GM23338 (cell line): ENCODE data around the gene CSF2RB. TPM values are rescaled to one million over a fixed set of nuclear protein-coding genes. Genes with fewer than 3 reads are reported as not detected.

Experiments used
- ATAC-seq: fragments of 200-7000 bp; cut with Tn5 transposase; 3 replicates; pipeline ENCODE4 v1.9.1; 2020
- DNase-seq: peaks from one replicate; pipeline ENCODE4 v3.0.0-alpha.2; 2015; ENCODE audit warnings: low spot score
- H2AFZ ChIP-seq: fragments of 200-600 bp; sonication (generic); 2 replicates; pipeline ENCODE4 v1.8.0; 2016; ENCODE audit warnings: antibody characterized with exemption, mild to moderate bottlenecking, moderate library complexity
- H3F3A ChIP-seq: fragments of 200-600 bp; sonication (generic); replicated peaks from 2 replicates; pipeline ENCODE4 v1.8.0; 2017; ENCODE audit warnings: antibody characterized with exemption, mixed run types, low read depth
- H3K27ac ChIP-seq: fragments of 200-600 bp; sonication (generic); 2 replicates; pipeline ENCODE4 v1.6.1; 2016; ENCODE audit warnings: low read depth
- H3K27me3 ChIP-seq: fragments of 200-600 bp; sonication (generic); 2 replicates; pipeline ENCODE4 v1.8.0; 2016; ENCODE audit warnings: mild to moderate bottlenecking, mixed run types, moderate library complexity; ENCODE audit not compliant: insufficient read depth
- H3K36me3 ChIP-seq: fragments of 200-600 bp; sonication (generic); 2 replicates; pipeline ENCODE4 v1.8.0; 2016; ENCODE audit warnings: mild to moderate bottlenecking; ENCODE audit not compliant: insufficient read depth
- H3K4me1 ChIP-seq: fragments of 200-600 bp; sonication (generic); 2 replicates; pipeline ENCODE4 v1.8.0; 2016; ENCODE audit warnings: mild to moderate bottlenecking, moderate library complexity; ENCODE audit not compliant: insufficient read depth
- H3K4me2 ChIP-seq: fragments of 200-600 bp; sonication (generic); 2 replicates; pipeline ENCODE4 v1.7.1; 2017; ENCODE audit warnings: mixed run types
- H3K4me3 ChIP-seq: fragments of 200-600 bp; sonication (generic); 2 replicates; pipeline ENCODE4 v1.6.1; 2016; ENCODE audit warnings: mixed run types
- H3K79me2 ChIP-seq: fragments of 200-600 bp; sonication (generic); replicated peaks from 2 replicates; pipeline ENCODE4 v1.8.0; 2017; ENCODE audit warnings: mild to moderate bottlenecking; ENCODE audit not compliant: insufficient read depth
- H3K9me2 ChIP-seq: fragments of 200-600 bp; sonication (generic); 2 replicates; pipeline ENCODE4 v1.8.0; 2017; ENCODE audit not compliant: insufficient read depth
- H4K20me1 ChIP-seq: fragments of 200-600 bp; sonication (generic); replicated peaks from 2 replicates; pipeline ENCODE4 v1.8.0; 2017; ENCODE audit warnings: mild to moderate bottlenecking; ENCODE audit not compliant: insufficient read depth
- H3K27ac Mint-ChIP-seq: 2 replicates; pipeline ENCODE4 v1.8.0; 2020; ENCODE audit warnings: inconsistent platforms, mild to moderate bottlenecking, moderate library complexity, mixed read lengths
- H3K27me3 Mint-ChIP-seq: 3 replicates; pipeline ENCODE4 v1.8.0; 2022; ENCODE audit warnings: low read depth, mild to moderate bottlenecking, moderate library complexity, mixed read lengths, inconsistent platforms; ENCODE audit not compliant: insufficient read depth, poor library complexity
- H3K36me3 Mint-ChIP-seq: 3 replicates; pipeline ENCODE4 v1.8.0; 2021; ENCODE audit warnings: low read depth, mild to moderate bottlenecking, inconsistent platforms, moderate library complexity, mixed read lengths
- H3K4me1 Mint-ChIP-seq: 3 replicates; pipeline ENCODE4 v1.8.0; 2020; ENCODE audit warnings: mild to moderate bottlenecking, inconsistent platforms, mixed read lengths
- H3K4me3 Mint-ChIP-seq: 3 replicates; pipeline ENCODE4 v1.8.0; 2021; ENCODE audit warnings: moderate library complexity, mild to moderate bottlenecking, inconsistent platforms, mixed read lengths
- H3K9me3 Mint-ChIP-seq: 3 replicates; pipeline ENCODE4 v1.8.0; 2020; ENCODE audit warnings: moderate library complexity, mild to moderate bottlenecking, inconsistent platforms, mixed read lengths
- CREB1 ChIP-seq: fragments of 250-450 bp; sonication (Bioruptor Pico); IDR thresholded peaks from 2 replicates; pipeline ENCODE4 v1.5.0; 2020; ENCODE audit warnings: low read depth, mild to moderate bottlenecking, moderate library complexity
- EZH2 ChIP-seq: fragments of 200-600 bp; sonication (generic); IDR thresholded peaks from one replicate; pipeline ENCODE4 v1.8.0; 2017; ENCODE audit warnings: antibody characterized with exemption, mild to moderate bottlenecking, low read depth; ENCODE audit not compliant: unreplicated experiment
- EZH2phosphoT487 ChIP-seq: fragments of 200-600 bp; sonication (generic); IDR thresholded peaks from one replicate; pipeline ENCODE4 v1.8.1; 2018; ENCODE audit warnings: antibody characterized with exemption; ENCODE audit not compliant: unreplicated experiment
- NANOG ChIP-seq: IDR thresholded peaks from 2 replicates; pipeline ENCODE4 v1.6.1; 2016; ENCODE audit warnings: antibody characterized with exemption, borderline replicate concordance
- POLR2AphosphoS5 ChIP-seq: IDR thresholded peaks from 2 replicates; pipeline ENCODE4 v1.6.1; 2016; ENCODE audit warnings: antibody characterized with exemption, low read depth
- ZNF114 ChIP-seq: fragments of 250-450 bp; sonication (Bioruptor Pico); IDR thresholded peaks from 2 replicates; pipeline ENCODE4 v1.5.0; 2020; ENCODE audit warnings: mild to moderate bottlenecking, moderate library complexity
- ZNF331 ChIP-seq: fragments of 250-450 bp; sonication (Bioruptor Pico); IDR thresholded peaks from 2 replicates; pipeline ENCODE4 v1.5.0; 2020; ENCODE audit warnings: low read depth, mild to moderate bottlenecking, moderate library complexity
- polyA plus RNA-seq: library from polyadenylated mRNA; unstranded; fragments of >200 nt; fragmentation: Nextera tagmentation; extraction: Ambion mirVana; gene quantifications from 2 replicates; pipeline ENCODE4 v1.2.1, GENCODE V29; 2016
- total RNA-seq: library from RNA; depleted of rRNA; stranded (reverse); fragments of >200 nt; shearing (Covaris generic); gene quantifications from 2 replicates; pipeline ENCODE4 v1.2.3, GENCODE V29; 2014
- TF ChIP-seq, protein P1 (sequence below), 2 experiments: fragments of 200-600 bp in 1 of 2; sonication (generic) in 1 of 2; conservative IDR thresholded peaks; 2 replicates each; pipeline versions ENCODE4 v1.5.1 to v1.6.1; 2016 to 2017; ENCODE audit warnings: antibody characterized with exemption in 2 of 2, low read depth in 2 of 2, mild to moderate bottlenecking in 2 of 2, moderate library complexity in 1 of 2
- TF ChIP-seq, protein P2 (sequence below): fragments of 250-450 bp; sonication (Bioruptor Pico); IDR thresholded peaks from 2 replicates; pipeline ENCODE4 v1.5.0; 2020; ENCODE audit warnings: mild to moderate bottlenecking, moderate library complexity
- TF ChIP-seq, protein P3 (sequence below): IDR thresholded peaks from one replicate; pipeline ENCODE4 v1.6.1; 2018; ENCODE audit warnings: antibody characterized with exemption; ENCODE audit not compliant: unreplicated experiment

Gene CSF2RB
- total and polyA plus RNA-seq, 2 experiments from 2014 or later, result not detected

DNA sequence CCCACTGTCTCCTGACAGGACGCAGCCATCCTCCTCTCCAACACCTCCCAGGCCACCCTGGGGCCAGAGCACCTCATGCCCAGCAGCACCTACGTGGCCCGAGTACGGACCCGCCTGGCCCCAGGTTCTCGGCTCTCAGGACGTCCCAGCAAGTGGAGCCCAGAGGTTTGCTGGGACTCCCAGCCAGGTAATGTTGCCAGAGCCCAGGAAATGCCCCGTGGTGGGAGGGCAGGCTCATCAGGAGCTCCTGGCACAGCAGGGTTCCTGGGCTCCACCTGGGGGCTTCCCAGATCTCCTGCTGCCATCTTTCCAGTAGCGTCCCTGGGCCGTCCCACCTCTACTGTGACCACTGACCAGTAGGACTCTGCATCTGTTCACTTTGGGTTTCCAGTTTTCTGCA lies 16.2 kb downstream of the CSF2RB start:
- no peak overlapping the region for H3K27ac Mint-ChIP-seq
- H3K36me3 Mint-ChIP-seq, result no peaks in the 10 kb centered on the region; the same call in 2 of the 3 replicates
- H3K4me3 ChIP-seq, result no peak overlapping the region
- no peak overlapping the region for H3K4me3 Mint-ChIP-seq
- no peaks in the 10 kb centered on the region for H3K79me2 ChIP-seq
- no peaks in the 10 kb centered on the region for H4K20me1 ChIP-seq
- no peaks in the 10 kb centered on the region; the same call in 1 of the 3 replicates for H3K9me3 Mint-ChIP-seq
- H3K27ac ChIP-seq, result no peak overlapping the region
- no peak overlapping the region for H2AFZ ChIP-seq
- no peaks in the 10 kb centered on the region for H3K9me2 ChIP-seq
- H3K4me2 ChIP-seq, result no peak overlapping the region
- H3K4me1 Mint-ChIP-seq, result peaks cover 4% of the 10 kb centered on the region; the same call in 1 of the 3 replicates
- H3K27me3 ChIP-seq, result no peaks in the 10 kb centered on the region
- DNase-seq (no peak), ATAC-seq (no peak)
- TF ChIP-seq, protein P1, sequence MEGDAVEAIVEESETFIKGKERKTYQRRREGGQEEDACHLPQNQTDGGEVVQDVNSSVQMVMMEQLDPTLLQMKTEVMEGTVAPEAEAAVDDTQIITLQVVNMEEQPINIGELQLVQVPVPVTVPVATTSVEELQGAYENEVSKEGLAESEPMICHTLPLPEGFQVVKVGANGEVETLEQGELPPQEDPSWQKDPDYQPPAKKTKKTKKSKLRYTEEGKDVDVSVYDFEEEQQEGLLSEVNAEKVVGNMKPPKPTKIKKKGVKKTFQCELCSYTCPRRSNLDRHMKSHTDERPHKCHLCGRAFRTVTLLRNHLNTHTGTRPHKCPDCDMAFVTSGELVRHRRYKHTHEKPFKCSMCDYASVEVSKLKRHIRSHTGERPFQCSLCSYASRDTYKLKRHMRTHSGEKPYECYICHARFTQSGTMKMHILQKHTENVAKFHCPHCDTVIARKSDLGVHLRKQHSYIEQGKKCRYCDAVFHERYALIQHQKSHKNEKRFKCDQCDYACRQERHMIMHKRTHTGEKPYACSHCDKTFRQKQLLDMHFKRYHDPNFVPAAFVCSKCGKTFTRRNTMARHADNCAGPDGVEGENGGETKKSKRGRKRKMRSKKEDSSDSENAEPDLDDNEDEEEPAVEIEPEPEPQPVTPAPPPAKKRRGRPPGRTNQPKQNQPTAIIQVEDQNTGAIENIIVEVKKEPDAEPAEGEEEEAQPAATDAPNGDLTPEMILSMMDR (conservative IDR thresholded peaks at IDR 0.05; ENCODE audit: low read depth in 2 of 2), result no peak
- TF ChIP-seq ZNF331 (CRISPR knock-in tag) (no peak), EZH2phosphoT487 (no peak), CREB1 (no peak), POLR2AphosphoS5 (no peak), ZNF114 (no peak), NANOG (no peak), EZH2 (no peak)
- TF ChIP-seq, protein P2, sequence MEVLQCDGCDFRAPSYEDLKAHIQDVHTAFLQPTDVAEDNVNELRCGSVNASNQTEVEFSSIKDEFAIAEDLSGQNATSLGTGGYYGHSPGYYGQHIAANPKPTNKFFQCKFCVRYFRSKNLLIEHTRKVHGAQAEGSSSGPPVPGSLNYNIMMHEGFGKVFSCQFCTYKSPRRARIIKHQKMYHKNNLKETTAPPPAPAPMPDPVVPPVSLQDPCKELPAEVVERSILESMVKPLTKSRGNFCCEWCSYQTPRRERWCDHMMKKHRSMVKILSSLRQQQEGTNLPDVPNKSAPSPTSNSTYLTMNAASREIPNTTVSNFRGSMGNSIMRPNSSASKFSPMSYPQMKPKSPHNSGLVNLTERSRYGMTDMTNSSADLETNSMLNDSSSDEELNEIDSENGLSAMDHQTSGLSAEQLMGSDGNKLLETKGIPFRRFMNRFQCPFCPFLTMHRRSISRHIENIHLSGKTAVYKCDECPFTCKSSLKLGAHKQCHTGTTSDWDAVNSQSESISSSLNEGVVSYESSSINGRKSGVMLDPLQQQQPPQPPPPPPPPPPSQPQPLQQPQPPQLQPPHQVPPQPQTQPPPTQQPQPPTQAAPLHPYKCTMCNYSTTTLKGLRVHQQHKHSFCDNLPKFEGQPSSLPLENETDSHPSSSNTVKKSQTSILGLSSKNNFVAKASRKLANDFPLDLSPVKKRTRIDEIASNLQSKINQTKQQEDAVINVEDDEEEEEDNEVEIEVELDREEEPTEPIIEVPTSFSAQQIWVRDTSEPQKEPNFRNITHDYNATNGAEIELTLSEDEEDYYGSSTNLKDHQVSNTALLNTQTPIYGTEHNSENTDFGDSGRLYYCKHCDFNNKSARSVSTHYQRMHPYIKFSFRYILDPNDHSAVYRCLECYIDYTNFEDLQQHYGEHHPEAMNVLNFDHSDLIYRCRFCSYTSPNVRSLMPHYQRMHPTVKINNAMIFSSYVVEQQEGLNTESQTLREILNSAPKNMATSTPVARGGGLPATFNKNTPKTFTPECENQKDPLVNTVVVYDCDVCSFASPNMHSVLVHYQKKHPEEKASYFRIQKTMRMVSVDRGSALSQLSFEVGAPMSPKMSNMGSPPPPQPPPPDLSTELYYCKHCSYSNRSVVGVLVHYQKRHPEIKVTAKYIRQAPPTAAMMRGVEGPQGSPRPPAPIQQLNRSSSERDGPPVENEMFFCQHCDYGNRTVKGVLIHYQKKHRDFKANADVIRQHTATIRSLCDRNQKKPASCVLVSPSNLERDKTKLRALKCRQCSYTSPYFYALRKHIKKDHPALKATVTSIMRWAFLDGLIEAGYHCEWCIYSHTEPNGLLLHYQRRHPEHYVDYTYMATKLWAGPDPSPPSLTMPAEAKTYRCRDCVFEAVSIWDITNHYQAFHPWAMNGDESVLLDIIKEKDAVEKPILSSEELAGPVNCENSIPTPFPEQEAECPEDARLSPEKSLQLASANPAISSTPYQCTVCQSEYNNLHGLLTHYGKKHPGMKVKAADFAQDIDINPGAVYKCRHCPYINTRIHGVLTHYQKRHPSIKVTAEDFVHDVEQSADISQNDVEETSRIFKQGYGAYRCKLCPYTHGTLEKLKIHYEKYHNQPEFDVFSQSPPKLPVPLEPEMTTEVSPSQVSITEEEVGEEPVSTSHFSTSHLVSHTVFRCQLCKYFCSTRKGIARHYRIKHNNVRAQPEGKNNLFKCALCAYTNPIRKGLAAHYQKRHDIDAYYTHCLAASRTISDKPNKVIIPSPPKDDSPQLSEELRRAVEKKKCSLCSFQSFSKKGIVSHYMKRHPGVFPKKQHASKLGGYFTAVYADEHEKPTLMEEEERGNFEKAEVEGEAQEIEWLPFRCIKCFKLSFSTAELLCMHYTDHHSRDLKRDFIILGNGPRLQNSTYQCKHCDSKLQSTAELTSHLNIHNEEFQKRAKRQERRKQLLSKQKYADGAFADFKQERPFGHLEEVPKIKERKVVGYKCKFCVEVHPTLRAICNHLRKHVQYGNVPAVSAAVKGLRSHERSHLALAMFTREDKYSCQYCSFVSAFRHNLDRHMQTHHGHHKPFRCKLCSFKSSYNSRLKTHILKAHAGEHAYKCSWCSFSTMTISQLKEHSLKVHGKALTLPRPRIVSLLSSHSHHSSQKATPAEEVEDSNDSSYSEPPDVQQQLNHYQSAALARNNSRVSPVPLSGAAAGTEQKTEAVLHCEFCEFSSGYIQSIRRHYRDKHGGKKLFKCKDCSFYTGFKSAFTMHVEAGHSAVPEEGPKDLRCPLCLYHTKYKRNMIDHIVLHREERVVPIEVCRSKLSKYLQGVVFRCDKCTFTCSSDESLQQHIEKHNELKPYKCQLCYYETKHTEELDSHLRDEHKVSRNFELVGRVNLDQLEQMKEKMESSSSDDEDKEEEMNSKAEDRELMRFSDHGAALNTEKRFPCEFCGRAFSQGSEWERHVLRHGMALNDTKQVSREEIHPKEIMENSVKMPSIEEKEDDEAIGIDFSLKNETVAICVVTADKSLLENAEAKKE (CRISPR knock-in tag), result no peak
- TF ChIP-seq, protein P3, sequence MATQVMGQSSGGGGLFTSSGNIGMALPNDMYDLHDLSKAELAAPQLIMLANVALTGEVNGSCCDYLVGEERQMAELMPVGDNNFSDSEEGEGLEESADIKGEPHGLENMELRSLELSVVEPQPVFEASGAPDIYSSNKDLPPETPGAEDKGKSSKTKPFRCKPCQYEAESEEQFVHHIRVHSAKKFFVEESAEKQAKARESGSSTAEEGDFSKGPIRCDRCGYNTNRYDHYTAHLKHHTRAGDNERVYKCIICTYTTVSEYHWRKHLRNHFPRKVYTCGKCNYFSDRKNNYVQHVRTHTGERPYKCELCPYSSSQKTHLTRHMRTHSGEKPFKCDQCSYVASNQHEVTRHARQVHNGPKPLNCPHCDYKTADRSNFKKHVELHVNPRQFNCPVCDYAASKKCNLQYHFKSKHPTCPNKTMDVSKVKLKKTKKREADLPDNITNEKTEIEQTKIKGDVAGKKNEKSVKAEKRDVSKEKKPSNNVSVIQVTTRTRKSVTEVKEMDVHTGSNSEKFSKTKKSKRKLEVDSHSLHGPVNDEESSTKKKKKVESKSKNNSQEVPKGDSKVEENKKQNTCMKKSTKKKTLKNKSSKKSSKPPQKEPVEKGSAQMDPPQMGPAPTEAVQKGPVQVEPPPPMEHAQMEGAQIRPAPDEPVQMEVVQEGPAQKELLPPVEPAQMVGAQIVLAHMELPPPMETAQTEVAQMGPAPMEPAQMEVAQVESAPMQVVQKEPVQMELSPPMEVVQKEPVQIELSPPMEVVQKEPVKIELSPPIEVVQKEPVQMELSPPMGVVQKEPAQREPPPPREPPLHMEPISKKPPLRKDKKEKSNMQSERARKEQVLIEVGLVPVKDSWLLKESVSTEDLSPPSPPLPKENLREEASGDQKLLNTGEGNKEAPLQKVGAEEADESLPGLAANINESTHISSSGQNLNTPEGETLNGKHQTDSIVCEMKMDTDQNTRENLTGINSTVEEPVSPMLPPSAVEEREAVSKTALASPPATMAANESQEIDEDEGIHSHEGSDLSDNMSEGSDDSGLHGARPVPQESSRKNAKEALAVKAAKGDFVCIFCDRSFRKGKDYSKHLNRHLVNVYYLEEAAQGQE, result no peak
- no peaks in the 10 kb centered on the region for H3K4me1 ChIP-seq
- H3F3A ChIP-seq, result no peaks in the 10 kb centered on the region
- H3K27me3 Mint-ChIP-seq, result peaks cover 15% of the 10 kb centered on the region
- H3K36me3 ChIP-seq, result no peaks in the 10 kb centered on the region
